Activated CD4-positive, alpha-beta memory T cell treated with anti-CD3 and anti-CD28 coated beads for 36 hours (primary cell): ENCODE results near the gene ATXN3. TPM values are rescaled to one million over a fixed set of nuclear protein-coding genes. Genes with fewer than 3 reads are reported as not detected.
A peak's percentile ranks its signal among the peaks of the same experiment; 100 is the strongest.

Experiments used
- CTCF ChIA-PET: fragments of 350-600 bp; sonication (Branson Sonifier 250); formaldehyde crosslinking; loops from one replicate; lab custom pipeline; 2021; ENCODE audit warnings: antibody characterized with exemption, inconsistent platforms; lab: Charles Lee
- POLR2A ChIA-PET: fragments of 350-600 bp; sonication (Branson Sonifier 250); formaldehyde crosslinking; loops from one replicate; lab custom pipeline; 2021; ENCODE audit warnings: antibody characterized with exemption; lab: Charles Lee
- DNase-seq: peaks from one replicate; pipeline ENCODE4 v3.0.0-alpha.2; 2020
- H3K27ac Mint-ChIP-seq: one replicate; pipeline ENCODE4 v1.8.0; 2021; ENCODE audit warnings: mixed read lengths
- H3K27me3 Mint-ChIP-seq: one replicate; pipeline ENCODE4 v1.8.0; 2021; ENCODE audit warnings: mixed read lengths
- H3K36me3 Mint-ChIP-seq: one replicate; pipeline ENCODE4 v1.8.0; 2021; ENCODE audit warnings: mixed read lengths
- H3K4me1 Mint-ChIP-seq: one replicate; pipeline ENCODE4 v1.8.0; 2021; ENCODE audit warnings: low read depth, mixed read lengths
- H3K4me3 Mint-ChIP-seq: one replicate; pipeline ENCODE4 v1.8.0; 2021; ENCODE audit warnings: mild to moderate bottlenecking, mixed read lengths
- H3K9me3 Mint-ChIP-seq: one replicate; pipeline ENCODE4 v1.8.0; 2021; ENCODE audit warnings: mixed read lengths
- intact Hi-C: fragments of 100-400 bp; cut with micrococcal nuclease; formaldehyde crosslinking; loops from one replicate; pipeline ENCODE4 v1.15.1; 2023
- total RNA-seq, 2 experiments: library from RNA; stranded (reverse); gene quantifications; one replicate each; pipeline ENCODE4 v1.2.3, GENCODE V29; 2021

ATXN3 gene
- total RNA-seq, 2 experiments from 2014 or later, result 30.8 to 31.6 TPM

- POLR2A ChIA-PET, result no interaction called here
- DNase-seq, result no peak
- CTCF ChIA-PET, result no interaction called here
- intact Hi-C loops, result no loop called here
- no peaks in the 10 kb centered on the region for H3K9me3 Mint-ChIP-seq
- peaks cover 37% of the 10 kb centered on the region for H3K4me1 Mint-ChIP-seq
- no peak overlapping the region for H3K4me3 Mint-ChIP-seq
- peaks cover 7% of the 10 kb centered on the region for H3K36me3 Mint-ChIP-seq
- H3K27ac Mint-ChIP-seq, result peak overlapping the region; percentile 18
- H3K27me3 Mint-ChIP-seq, result no peaks in the 10 kb centered on the region
Measured at GRCh38 chr14:92035890-92036289, 70.5 kb downstream of the ATXN3 start.

- intact Hi-C loops, result no loop called here
- ChIA-PET CTCF (interaction anchor here (0.8 to 1.1 kb wide), 2 partner anchors 37 to 74 kb away, joined by 3 to 4 read pairs; no protein-coding TSS in a partner anchor), POLR2A (no interaction called here)
- Mint-ChIP-seq H3K9me3 (no peaks in the 10 kb centered on the region), H3K27me3 (no peaks in the 10 kb centered on the region), H3K4me1 (peaks cover 35% of the 10 kb centered on the region), H3K27ac (no peak overlapping the region), H3K36me3 (peaks cover 12% of the 10 kb centered on the region), H3K4me3 (no peak overlapping the region)
- no peak for DNase-seq
Measured at GRCh38 chr14:92033906-92034687, 72.3 kb downstream of the ATXN3 start.

- H3K4me3 Mint-ChIP-seq, result no peak overlapping the region
- DNase-seq, result no peak
- intact Hi-C loops, result no loop called here
- ChIA-PET CTCF (no interaction called here), POLR2A (no interaction called here)
- H3K36me3 Mint-ChIP-seq, result peaks cover 15% of the 10 kb centered on the region
- H3K27ac Mint-ChIP-seq, result no peak overlapping the region
- peaks cover 33% of the 10 kb centered on the region for H3K4me1 Mint-ChIP-seq
- no peaks in the 10 kb centered on the region for H3K27me3 Mint-ChIP-seq
- no peaks in the 10 kb centered on the region for H3K9me3 Mint-ChIP-seq
Measured at GRCh38 chr14:92033433-92033832, 72.9 kb downstream of the ATXN3 start.

- Mint-ChIP-seq H3K4me3 (no peak overlapping the region), H3K4me1 (peaks cover 19% of the 10 kb centered on the region), H3K27ac (no peak overlapping the region), H3K27me3 (no peaks in the 10 kb centered on the region), H3K9me3 (no peaks in the 10 kb centered on the region), H3K36me3 (peaks cover 31% of the 10 kb centered on the region)
- intact Hi-C loops, result no loop called here
- ChIA-PET CTCF (no interaction called here), POLR2A (no interaction called here)
- peak; percentile 31 for DNase-seq
Measured at GRCh38 chr14:92026548-92027190, 79.7 kb downstream of the ATXN3 start.

- CTCF ChIA-PET, result interaction anchor here (0.9 to 1.2 kb wide), 2 partner anchors 18 to 19 kb away, joined by 3 to 4 read pairs; partner anchors contain the start of gene TRIP11
- Mint-ChIP-seq H3K27me3 (no peaks in the 10 kb centered on the region), H3K36me3 (peaks cover 21% of the 10 kb centered on the region), H3K4me1 (peaks cover 15% of the 10 kb centered on the region), H3K27ac (no peak overlapping the region), H3K4me3 (no peak overlapping the region), H3K9me3 (no peaks in the 10 kb centered on the region)
- intact Hi-C loops, result no loop called here
- POLR2A ChIA-PET, result no interaction called here
- no peak for DNase-seq
Measured at GRCh38 chr14:92022036-92022435, 84.3 kb downstream of the ATXN3 start.

- Mint-ChIP-seq H3K4me1 (peaks cover 12% of the 10 kb centered on the region), H3K9me3 (no peaks in the 10 kb centered on the region), H3K27ac (no peak overlapping the region), H3K27me3 (no peaks in the 10 kb centered on the region), H3K36me3 (peaks cover 19% of the 10 kb centered on the region), H3K4me3 (no peak overlapping the region)
- intact Hi-C loops, result no loop called here
- CTCF ChIA-PET, result interaction anchor here (0.9 kb wide), 1 partner anchor 18 kb away, joined by 4 read pairs; the partner anchor contains the start of gene TRIP11
- POLR2A ChIA-PET, result no interaction called here
- no peak for DNase-seq
Measured at GRCh38 chr14:92021523-92021922, 84.9 kb downstream of the ATXN3 start.

- no peaks in the 10 kb centered on the region for H3K27me3 Mint-ChIP-seq
- POLR2A ChIA-PET, result no interaction called here
- no peak overlapping the region for H3K4me3 Mint-ChIP-seq
- CTCF ChIA-PET, result interaction anchor here (0.7 kb wide), 1 partner anchor 17 kb away, joined by 4 read pairs; no protein-coding TSS in a partner anchor
- intact Hi-C loops, result no loop called here
- no peak for DNase-seq
- H3K27ac Mint-ChIP-seq, result peak overlapping the region; percentile 73
- H3K36me3 Mint-ChIP-seq, result peaks cover 30% of the 10 kb centered on the region
- no peaks in the 10 kb centered on the region for H3K9me3 Mint-ChIP-seq
- H3K4me1 Mint-ChIP-seq, result peaks cover 29% of the 10 kb centered on the region
Measured at GRCh38 chr14:92014040-92014439, 92.3 kb downstream of the ATXN3 start.

- H3K27me3 Mint-ChIP-seq, result no peaks in the 10 kb centered on the region
- no peak overlapping the region for H3K4me3 Mint-ChIP-seq
- no peak for DNase-seq
- H3K27ac Mint-ChIP-seq, result peak overlapping the region; percentile 1
- ChIA-PET POLR2A (interaction anchor here (1.4 kb wide), 1 partner anchor 28 kb away, joined by 3 read pairs; the partner anchor contains the start of gene TRIP11), CTCF (interaction anchor here (1.5 to 1.6 kb wide), 2 partner anchors 15 to 28 kb away, joined by 5 to 6 read pairs; partner anchors contain the start of gene TRIP11)
- intact Hi-C loops, result no loop called here
- no peaks in the 10 kb centered on the region for H3K9me3 Mint-ChIP-seq
- peaks cover 39% of the 10 kb centered on the region for H3K36me3 Mint-ChIP-seq
- peaks cover 26% of the 10 kb centered on the region for H3K4me1 Mint-ChIP-seq
Measured at GRCh38 chr14:92012121-92012748, 94.1 kb downstream of the ATXN3 start.

- Mint-ChIP-seq H3K4me3 (no peak overlapping the region), H3K27me3 (no peaks in the 10 kb centered on the region), H3K9me3 (no peaks in the 10 kb centered on the region), H3K27ac (no peak overlapping the region), H3K36me3 (peaks cover 37% of the 10 kb centered on the region), H3K4me1 (peaks cover 33% of the 10 kb centered on the region)
- ChIA-PET CTCF (interaction anchor here (2.3 kb wide), 1 partner anchor 14 kb away, joined by 5 read pairs; no protein-coding TSS in a partner anchor), POLR2A (no interaction called here)
- DNase-seq, result no peak
- intact Hi-C loops, result no loop called here
Measured at GRCh38 chr14:92010644-92011043, 95.7 kb downstream of the ATXN3 start.

- Mint-ChIP-seq H3K9me3 (no peaks in the 10 kb centered on the region), H3K4me3 (no peak overlapping the region), H3K4me1 (peaks cover 43% of the 10 kb centered on the region), H3K27ac (no peak overlapping the region), H3K27me3 (no peaks in the 10 kb centered on the region), H3K36me3 (peaks cover 47% of the 10 kb centered on the region)
- POLR2A ChIA-PET, result no interaction called here
- intact Hi-C loops, result no loop called here
- CTCF ChIA-PET, result interaction anchor here (2.3 kb wide), 1 partner anchor 13 kb away, joined by 5 read pairs; no protein-coding TSS in a partner anchor
- no peak for DNase-seq
Measured at GRCh38 chr14:92009604-92010003, 96.8 kb downstream of the ATXN3 start.
